CMK (cell line): ENCODE measurements around the gene SVIL.
"Not testable (repeated sequence)": the region's sequence is repeated elsewhere in the genome, so short reads cannot be mapped to it uniquely, and the experiment has no call there.

Experiments
- DNase-seq: peaks from one replicate; pipeline ENCODE4 v3.0.0-alpha.2; 2010; ENCODE audit warnings: low read depth

The SVIL gene

DNA sequence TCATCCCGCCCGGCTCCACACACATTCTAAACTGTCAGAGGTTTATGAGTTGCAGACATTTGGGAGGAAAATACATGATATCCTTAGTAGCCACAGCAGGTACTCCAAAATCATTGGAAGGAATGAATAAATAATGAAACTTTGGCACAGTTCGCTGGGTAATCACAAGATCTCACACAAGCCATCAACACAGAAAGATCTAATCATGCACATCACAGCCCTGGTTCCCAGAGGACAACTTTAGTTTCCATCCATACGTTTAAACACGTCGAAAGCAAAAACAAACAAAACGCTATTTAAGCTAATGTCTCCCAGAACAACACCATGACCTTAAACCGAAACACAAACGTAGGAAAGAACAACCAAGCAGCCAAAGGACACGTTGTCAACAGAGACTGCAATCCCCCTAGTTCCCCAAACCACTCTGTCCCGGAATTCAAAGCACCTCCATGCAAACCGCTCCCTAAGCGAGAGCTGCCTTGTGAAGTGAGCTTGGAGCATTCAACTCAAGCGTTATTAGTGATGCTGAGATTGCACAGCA, 12.3 kb downstream of the SVIL start:
- no peak for DNase-seq

DNA sequence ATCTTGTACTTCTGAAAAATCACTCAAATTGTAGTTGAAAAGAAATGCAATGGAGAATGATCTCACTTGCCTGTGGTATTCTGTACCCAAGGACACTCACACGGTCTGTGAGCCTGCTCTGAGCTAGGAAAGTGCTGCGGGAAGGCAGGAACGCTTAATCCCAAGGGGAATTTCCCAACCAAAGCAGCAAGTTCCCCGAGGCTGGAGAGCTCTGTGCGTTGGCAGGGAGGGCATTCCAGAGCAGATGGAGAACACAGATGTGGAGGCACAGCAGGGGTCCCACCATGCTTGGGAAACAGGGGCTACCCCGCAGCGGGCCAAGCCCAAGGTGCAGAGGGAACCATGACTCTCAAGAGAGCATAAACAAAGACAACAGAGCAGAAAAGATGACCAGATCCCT, 13.6 kb downstream of the SVIL start:
- DNase-seq = no peak

DNA sequence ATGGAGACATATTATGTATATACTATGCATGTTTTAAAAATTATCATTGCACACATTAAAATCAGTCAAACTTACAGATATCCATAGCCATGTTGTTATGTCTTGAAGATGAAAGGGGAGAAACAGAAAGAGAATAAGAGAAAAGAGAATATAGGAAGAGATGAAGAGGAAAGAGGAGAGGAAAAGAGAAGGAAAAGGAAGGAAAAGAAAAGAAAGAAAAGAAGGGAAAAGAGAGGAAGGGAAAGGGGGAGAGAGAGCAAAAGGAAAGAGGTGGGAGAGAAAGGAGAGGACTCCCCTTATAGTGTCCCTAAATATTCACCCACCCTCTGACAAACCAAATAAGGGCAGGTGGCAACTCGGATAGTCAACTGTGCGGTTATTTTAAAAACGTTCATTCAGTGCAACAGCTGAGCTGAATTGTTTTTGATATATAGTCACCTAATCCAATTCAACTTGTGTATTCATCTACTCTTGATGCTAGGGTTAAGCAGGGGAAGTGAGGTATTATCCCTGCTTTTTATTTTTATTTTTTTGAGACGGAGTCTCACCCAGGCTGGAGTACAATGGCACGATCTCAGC, 14.6 kb downstream of the SVIL start:
- DNase-seq = no peak

DNA sequence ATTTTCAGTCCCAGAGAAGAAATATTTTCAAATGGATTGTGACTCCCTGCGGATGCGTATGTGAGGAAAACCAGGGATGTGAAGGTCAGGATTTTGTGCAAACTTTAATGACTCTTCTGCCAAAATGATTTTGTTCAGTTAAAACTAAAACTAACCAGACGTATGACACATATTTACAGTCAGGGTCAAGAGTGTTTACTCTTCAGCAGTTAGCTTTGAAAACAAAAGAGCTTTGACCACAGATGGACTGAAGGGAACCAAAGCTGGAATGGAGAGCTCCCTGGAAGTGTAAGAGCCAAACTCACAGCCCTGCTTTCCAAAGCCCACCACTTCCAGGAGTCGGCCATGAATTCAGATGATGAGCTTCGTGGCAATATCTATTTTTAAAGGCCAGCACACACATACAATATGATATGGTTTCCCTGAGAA, 15.5 kb downstream of the SVIL start:
- DNase-seq = no peak

DNA sequence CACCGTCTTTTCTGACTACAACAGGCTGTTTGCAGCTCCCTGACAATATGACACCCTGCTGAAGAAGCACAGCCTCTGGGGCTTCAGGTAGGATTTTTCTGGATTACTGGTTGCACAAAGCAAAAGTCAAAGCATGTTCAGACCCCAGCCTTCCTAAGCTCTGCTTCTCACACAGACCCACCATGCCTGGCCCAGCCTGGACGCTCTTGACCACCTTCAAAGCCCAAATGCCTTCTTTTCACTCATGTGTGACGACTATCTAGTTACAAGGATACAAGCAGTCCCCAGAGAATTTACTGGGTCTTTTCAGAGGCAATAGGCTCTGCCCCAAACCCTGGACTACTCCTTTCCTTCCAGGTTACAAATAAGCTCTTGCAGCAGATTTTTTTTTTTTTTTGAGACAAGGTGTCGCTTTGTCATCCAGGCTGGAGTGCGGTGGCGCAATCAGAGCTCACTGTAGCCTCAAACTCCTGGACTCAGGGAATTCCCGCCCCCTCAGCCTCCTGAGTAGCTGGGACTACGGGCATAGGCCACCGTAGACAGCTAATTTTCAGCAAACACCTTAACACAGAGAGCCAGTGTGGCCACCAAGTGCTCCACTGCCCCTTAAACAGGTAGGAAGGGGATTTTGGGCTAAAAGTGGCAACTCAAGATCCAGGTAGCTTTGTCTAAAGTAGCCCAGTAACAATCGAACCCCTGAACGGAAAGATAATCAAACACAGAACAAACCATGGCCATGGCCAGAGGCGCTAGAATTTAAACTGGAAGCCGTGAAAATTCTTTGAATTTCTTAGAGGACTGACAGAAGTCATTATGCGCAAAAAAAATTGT, 16.2 kb downstream of the SVIL start:
- no peak for DNase-seq

DNA sequence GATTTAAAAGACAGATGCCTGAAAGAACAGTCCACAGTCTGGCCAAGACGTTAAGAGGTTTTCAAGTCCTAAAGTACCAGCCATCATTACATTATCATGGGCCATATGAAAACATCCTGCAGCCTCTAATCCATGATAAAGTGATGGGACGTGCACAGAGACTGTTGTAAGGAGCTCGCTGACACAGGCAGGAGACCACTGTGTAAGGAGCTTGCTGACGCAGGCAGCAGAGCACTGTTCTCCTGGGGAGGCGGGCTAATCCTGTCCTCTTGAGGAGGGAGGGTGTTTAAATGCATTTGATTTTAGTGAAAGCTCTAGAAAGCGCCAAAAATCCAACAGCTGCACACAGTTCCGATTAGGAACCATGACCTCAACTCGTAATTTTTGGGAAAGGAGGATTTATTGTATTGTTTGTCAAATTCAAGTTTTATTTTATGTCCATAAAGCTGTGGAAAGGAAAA, 16.9 kb downstream of the SVIL start:
- DNase-seq = no peak

DNA sequence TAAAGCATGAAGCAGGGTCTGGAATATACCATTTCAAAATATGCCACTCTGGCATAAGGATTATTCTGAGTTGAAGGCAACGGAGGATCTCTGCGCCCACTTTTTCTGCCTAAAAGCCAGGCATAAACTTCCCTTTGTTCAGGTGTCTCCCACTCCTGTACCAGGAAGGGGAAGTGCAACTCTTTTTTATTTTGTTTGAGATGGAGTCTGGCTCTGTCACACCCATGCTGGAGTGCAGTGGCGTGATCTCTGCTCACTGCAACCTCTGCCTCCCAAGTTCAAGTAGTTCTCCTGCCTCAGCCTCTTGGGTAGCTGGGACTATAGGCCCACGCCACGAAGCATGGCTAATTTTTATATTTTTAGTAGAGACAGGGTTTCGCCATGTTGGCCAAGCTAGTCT, 18.2 kb downstream of the SVIL start:
- no peak for DNase-seq

DNA sequence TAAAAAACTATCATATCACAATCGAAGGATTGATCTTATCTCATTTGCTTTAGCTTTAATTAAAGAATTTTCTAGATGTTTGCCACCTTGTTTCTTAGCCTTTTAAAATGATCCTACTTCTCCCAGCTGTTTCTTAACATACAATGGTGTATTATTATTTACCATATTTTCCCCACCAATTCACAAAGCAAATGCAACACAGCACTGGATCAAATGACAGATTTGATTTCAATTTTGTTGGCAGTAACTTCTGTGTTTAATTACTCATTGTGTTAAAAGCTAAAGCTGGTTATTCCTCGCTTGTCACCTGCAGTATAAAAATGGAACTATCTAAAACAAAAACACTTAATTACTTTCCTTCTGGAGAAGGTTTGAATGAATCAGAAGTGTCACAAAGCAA, 19.6 kb downstream of the SVIL start:
- DNase-seq = no peak

DNA sequence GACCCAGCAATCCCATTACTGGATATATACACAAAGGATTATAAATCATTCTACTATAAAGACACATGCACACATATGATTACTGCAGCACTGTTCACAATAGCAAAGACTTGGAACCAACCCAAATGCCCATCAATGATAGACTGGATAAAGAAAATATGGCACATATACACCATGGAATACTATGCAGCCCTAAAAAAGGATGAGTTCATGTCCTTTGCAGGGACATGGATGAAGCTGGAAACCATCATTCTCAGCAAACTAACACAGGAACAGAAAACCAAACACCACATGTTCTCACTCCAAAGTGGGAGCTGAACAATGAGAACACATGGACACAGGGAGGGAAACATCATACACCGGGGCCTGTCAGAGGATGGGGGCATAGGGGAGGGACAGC, 20.5 kb downstream of the SVIL start:
- not testable (repeated sequence) for DNase-seq

DNA sequence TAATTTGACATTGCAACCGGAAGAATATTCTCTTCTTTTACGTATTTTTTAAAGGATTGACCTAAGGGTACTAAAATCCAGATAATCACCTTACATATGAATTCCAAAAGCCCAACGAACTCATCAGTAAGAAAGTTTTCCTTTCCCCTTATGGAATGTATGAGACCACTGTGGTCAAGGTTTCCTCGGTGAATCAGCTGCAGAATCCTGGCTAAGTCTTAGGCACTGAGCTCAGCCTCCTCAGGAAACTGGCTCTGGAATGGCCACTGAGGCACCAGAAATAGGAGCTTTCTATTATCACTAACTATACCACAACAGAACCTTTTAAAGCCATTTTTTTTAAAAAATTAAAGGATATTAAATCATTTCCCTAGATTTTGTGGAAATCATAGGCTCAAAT, 21.0 kb downstream of the SVIL start:
- no peak for DNase-seq

DNA sequence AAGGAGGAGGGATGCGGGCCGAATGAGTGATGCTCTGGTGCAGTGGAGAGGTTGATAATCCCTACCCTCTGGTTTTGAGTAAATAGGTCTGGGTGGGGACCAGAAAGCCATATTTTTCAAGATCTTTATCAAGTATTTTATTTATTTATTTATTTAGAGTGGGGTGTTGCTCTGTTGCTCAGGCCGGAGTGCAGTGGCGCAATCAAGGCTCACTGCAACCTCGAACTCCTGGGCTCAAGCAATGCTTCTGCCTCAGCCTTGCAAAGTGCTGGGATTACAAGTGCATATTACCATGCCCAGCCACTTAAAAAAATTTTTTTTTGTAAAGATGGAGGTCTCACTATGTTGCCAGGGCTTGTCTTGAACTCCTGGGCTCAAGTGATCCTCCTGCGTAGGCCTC, 21.6 kb downstream of the SVIL start:
- no peak for DNase-seq

DNA sequence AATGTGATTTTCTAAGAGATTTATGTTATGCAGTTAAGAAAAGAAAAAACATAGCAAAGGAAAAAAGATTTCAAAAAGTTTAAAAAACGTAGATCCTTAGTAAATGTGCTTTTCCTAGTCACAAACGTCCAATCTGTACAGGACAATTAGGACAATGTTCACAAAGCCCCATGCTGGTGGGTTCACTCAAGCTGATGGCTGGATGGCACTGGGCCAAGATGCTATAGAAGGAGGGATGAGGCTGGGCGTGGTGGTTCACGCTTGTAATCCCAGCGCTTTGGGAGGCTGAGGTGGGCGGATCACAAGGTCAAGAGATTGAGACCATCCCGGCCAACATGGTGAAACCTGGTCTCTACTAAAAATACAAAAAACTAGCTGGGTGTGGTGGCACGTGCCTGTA, 22.1 kb downstream of the SVIL start:
- no peak for DNase-seq

DNA sequence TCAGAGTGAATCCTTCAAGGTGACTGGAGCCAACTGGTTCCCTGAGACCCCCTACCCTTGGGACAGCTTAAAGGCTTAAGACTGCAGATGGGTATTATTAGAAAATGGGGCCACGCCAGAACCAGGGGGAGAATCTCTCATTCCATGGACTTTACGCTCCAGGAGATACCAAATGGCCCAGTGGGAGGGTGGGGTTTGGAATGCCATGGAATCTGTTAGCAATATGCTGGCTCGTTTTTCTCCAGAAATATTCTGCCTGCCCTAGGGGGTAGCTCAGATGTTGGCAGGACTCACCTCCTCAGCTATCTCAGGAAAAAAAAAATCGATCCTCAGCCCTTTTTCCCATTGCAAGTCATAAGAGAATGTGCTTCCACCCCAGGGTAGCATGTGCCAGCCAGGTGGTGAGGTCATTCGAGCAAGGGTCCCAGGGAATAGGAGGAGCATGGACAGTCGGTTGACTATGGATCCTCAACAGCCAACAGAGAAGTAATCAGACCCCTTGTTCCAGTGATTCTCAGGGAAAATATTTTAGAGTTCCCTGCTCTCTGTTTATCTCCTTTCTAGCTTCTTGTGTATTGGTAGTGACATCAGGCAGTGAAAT, 22.9 kb downstream of the SVIL start:
- no peak for DNase-seq

DNA sequence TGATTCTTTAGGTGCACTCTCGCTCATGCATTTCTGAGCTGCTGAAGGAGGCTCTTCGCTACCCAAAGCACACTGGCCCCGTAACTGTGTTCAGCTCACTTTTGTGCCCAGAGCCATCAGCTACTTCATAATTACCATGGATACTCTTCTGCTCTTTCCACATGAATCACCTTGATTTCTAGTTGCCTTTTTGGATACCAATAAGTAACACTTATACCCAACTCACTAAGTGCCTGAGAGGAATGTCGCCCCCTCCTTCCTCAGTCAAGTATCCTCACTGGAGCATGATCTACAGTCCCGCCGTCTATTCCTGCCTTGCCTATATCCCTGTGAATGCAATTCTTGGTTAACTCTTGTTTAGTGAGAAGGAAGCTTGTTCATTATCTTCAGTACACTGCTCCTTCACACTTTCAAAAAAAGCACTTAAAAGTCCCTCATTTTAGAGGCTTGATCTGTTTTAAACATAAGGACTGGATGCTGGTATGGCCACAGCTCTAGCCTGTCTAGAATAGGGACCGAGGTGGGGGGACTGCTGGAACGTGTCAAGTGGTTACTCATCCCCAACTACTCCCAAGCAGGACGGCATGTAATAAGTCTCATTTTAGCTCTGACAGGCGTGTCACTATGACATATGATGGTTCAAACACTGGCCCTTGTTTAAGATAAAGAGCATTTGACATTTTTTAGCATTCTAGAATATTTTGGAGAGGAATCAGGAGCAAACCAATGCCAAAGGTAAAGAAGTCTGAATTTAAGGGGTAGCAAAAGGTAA, 23.7 kb downstream of the SVIL start:
- no peak for DNase-seq

DNA sequence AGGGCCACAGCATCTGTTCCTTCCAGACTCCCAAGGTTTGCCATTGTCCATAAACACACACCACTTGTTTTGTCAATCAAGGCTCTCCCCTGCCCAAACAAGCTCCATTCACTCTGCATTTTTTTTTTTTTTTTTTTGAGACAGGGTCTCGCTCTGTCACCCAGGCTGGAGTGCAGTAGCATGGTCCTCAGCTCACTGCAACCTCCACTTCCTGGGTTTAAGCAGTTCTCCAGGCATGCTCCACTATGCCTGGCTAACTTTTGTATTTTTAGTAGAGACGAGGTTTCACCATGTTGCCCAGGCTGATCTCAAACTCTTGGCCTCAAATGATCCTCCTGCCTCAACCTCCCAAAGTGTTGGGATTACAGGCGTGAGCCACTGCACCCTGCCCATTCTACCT, 24.4 kb downstream of the SVIL start:
- DNase-seq = not testable (repeated sequence)

DNA sequence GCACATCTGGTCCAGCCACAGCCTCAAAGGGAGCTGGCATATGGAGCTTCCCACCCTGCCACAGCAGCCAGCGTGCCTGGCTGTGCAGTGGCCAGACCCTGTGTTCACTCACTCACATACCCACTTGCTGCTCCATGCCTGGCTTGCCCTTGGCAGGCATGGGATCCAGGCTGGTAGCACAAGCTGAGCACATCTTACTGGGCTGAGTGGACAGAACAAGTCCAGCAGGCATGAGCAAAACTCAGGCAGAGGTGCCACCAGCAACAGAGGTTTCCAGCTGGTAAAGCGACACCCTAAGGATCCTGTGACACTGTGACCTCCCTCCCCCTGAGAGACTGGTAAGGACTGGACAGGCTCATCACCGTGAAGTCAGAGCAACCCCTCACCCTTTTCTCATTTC, 25.1 kb downstream of the SVIL start:
- DNase-seq = no peak

DNA sequence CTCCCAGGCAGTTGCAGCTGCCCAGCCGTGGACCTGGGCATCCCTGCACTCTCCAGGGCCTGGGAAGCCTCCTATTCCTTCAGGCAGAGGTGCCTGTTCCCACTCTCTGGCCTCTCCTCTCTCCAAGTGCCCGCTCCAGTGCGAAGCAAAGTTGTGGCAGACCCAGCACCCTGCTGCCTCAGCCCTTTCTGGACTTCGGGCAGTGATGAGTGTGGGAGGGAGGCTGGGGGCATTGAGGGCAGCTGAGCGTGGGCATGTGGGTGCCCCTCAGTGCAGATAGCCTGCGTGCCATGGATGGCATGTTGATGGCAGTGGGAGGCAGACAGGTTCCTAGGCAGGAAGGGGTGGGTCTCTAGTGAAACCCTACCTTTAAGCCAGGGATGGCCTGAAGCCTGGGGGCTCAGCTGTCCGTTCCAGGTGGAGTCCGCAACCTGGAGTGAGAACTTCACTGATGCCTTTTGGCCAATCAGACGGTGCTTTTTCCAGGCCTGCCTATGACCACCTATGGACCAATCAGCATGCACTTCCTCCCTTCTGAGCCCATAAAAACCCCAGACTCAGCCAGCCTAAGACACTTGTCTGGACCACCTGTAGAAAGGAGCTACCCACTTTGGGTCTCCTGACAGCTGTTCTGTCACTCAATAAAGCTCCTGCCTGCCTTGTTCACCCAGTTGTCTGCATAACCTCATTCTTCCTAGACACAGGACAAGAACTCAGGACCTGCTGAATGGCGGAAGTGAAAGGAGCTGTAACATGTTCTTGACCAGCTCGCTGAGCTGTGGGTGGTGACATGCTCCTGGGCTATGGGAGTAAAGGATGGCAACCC, 26.1 kb downstream of the SVIL start:
- DNase-seq = no peak

DNA sequence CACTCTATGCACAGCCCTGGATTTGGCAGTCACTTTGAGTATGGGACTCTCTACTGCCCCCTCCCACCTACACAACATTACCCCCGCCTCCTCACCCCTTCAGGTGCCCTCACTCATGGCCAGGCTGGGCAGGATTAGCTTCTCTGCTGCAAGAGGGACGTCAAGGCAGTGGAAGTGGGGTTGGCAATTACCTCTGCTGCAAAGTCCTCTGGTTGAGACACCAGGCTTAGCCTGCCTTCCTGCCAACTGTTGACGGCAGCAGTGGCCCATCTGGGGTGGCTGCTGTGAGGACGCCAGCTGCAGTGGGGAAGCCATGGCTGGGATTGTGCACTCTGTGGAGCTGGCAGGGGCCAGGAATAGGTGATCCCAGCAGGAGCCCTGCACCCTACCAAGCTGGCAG, 26.7 kb downstream of the SVIL start:
- no peak for DNase-seq

DNA sequence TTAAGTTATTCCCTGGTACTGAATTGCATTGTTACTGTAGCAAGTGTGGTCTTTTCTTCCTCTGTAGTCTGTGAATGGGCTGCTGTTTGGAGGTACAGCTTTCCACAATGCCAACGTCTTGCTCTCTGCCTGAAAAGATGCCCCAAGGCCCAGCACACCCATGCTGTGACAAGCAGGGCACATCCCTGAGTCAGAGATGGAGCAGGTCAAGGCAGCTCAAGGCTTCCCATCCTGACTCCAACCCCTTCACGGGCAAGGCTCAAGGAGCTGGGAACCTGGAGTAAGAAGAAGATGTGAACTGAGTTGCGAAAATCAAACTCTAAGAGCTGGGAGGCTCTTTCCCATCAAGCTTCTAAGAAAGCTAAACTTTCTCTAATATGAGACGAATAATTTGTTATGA, 27.2 kb downstream of the SVIL start:
- no peak for DNase-seq

DNA sequence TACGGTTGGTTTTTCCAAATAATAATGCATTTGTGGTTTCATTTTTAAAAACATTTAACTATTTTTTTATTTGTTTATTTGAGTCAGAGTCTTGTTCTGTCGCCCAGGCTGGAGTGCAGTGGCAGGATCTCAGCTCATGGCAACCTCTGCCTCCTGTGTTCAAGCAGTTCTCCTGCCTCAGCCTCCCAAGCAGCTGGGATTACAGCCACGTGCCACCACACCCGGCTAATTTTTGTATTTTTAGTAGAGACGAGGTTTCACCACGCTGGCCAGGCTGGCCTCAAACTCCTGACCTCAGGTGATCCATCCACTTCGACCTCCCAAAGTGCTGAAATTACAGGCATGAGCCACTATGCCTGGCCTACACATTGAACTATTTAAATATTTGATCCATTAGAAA, 28.1 kb downstream of the SVIL start:
- DNase-seq = not testable (repeated sequence)

DNA sequence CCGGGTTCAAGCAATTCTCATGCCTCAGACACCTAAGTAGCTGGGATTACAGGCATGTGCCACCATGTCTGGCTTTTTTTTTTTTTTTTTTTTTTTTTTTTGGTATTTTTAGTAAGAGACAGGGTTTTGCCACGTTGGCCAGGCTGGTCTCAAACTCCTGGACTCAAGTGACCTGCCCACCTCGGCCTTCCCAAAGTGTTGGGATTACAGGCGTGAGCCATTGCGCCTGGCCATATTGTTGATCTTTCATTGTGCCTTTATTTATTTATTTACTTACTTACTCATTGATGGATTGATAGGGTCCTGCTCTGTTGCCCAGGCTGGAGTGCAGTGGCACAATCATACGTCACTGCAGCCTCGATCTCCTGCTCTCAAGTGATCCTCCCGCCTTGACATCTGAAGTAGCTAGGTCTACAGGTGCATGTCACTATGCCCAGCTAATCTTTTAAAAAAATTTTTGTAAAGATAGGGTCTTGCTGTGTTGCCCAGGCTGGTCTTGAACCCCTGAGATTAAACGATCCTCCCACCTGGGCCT, 30.4 kb downstream of the SVIL start:
- DNase-seq = no peak
